A549 (cell line): Measurements from ENCODE around the gene FAM107B.

ENCODE experiments used
- ATOH8 ChIP-seq: fragments of 250-450 bp; sonication (Bioruptor Pico); IDR thresholded peaks from 2 replicates; pipeline ENCODE4 v1.5.0; 2020; ENCODE audit warnings: low read depth, mild to moderate bottlenecking, moderate library complexity
- CBX8 ChIP-seq: fragments of 200-600 bp; sonication (generic); IDR thresholded peaks from 2 replicates; pipeline ENCODE4 v1.6.1; 2016
- CHD2 ChIP-seq: fragments of 150-350 bp; IDR thresholded peaks from 2 replicates; pipeline ENCODE4 v1.6.1; 2014; ENCODE audit warnings: low read length; ENCODE audit not compliant: partially characterized antibody
- CTCF ChIP-seq: fragments of >200 bp; sonication (Bioruptor Twin); formaldehyde crosslinking; IDR thresholded peaks from 3 replicates; pipeline ENCODE4 v1.5.1; 2016
- EP300 ChIP-seq, 2 experiments: fragments of >200 bp; sonication (Bioruptor Twin); formaldehyde crosslinking; IDR thresholded peaks; 2 replicates in 1 of 2; 3 replicates in 1 of 2; pipeline ENCODE4 v1.6.1; 2016 to 2017
- FOSL2 ChIP-seq, 2 experiments: fragments of 450-650 bp in 1 of 2; fragments of >200 bp in 1 of 2; sonication (Bioruptor Twin) in 1 of 2; formaldehyde crosslinking; IDR thresholded peaks; 2 replicates each; pipeline versions ENCODE4 v1.5.0 to v1.6.1; 2016 to 2020; ENCODE audit warnings: mild to moderate bottlenecking in 1 of 2, moderate library complexity in 1 of 2
- HDAC2 ChIP-seq: fragments of 200-600 bp; sonication (generic); IDR thresholded peaks from 2 replicates; pipeline ENCODE4 v1.6.1; 2016
- HOXA7 ChIP-seq: fragments of 250-450 bp; sonication (Bioruptor Pico); IDR thresholded peaks from 2 replicates; pipeline ENCODE4 v1.5.0; 2020; ENCODE audit warnings: mild to moderate bottlenecking, moderate library complexity
- JUN ChIP-seq, 2 experiments: fragments of >200 bp; sonication (Bioruptor Twin); formaldehyde crosslinking; IDR thresholded peaks; 2 replicates in 1 of 2; 3 replicates in 1 of 2; pipeline ENCODE4 v1.6.1; 2016 to 2017
- MAX ChIP-seq: IDR thresholded peaks from 2 replicates; pipeline ENCODE4 v1.6.1; 2012
- PBX3 ChIP-seq: IDR thresholded peaks from 2 replicates; pipeline ENCODE4 v1.6.1; 2012
- PHF8 ChIP-seq: fragments of 200-600 bp; sonication (generic); IDR thresholded peaks from 2 replicates; pipeline ENCODE4 v1.6.1; 2016; ENCODE audit warnings: low read depth, mild to moderate bottlenecking, antibody characterized with exemption, moderate library complexity, borderline replicate concordance
- RAD21 ChIP-seq, 2 experiments: fragments of >200 bp in 1 of 2; sonication (Bioruptor Twin) in 1 of 2; formaldehyde crosslinking in 1 of 2; IDR thresholded peaks in 1 of 2; conservative IDR thresholded peaks in 1 of 2; 2 replicates in 1 of 2; 3 replicates in 1 of 2; pipeline ENCODE4 v1.6.1; 2012 to 2018; ENCODE audit warnings: inconsistent platforms in 1 of 2

- TF ChIP-seq HDAC2 = no peak
- TF ChIP-seq CTCF = no peak
- TF ChIP-seq CBX8 = no peak
- no peak for TF ChIP-seq MAX
- no peak for TF ChIP-seq JUN (IDR thresholded peaks at IDR 0.05)
- no peak for TF ChIP-seq CHD2
- TF ChIP-seq EP300 (IDR thresholded peaks at IDR 0.05) = no peak
- no peak for TF ChIP-seq ATOH8
- TF ChIP-seq PBX3 = no peak
- TF ChIP-seq HOXA7 (CRISPR knock-in tag) = no peak
- no peak for TF ChIP-seq RAD21 (conservative IDR thresholded peaks at IDR 0.05 in 1 of 2, IDR thresholded peaks at IDR 0.05 in 1 of 2)
- no peak for TF ChIP-seq PHF8
- TF ChIP-seq FOSL2 (IDR thresholded peaks at IDR 0.05) = no peak
- TF ChIP-seq FOSL2 (CRISPR knock-in tag; IDR thresholded peaks at IDR 0.05) = no peak
Observed at GRCh38 chr10:14699482-14699881, 75.2 kb downstream of the FAM107B start.
